K562 (cell line): ENCODE measurements around the gene PIEZO2. TPM values are rescaled to one million over a fixed set of nuclear protein-coding genes. Genes with fewer than 3 reads are reported as not detected.

Experiments used
- ATAC-seq: fragments of 200-7000 bp; cut with Tn5 transposase; 3 replicates; pipeline ENCODE4 v1.9.1; 2020; ENCODE audit warnings: moderate library complexity
- Bru-seq: library from RNA; stranded (reverse); fragments of 400-500 nt; gene quantifications from one replicate; lab custom pipeline; 2021; lab: Mats Ljungman, UMichigan
- BruChase-seq, 2 experiments: library from RNA; stranded (reverse); fragments of 400-500 nt; gene quantifications; one replicate each; lab custom pipeline; 2021; lab: Mats Ljungman, UMichigan
- BruUV-seq: library from RNA; stranded (reverse); fragments of 400-500 nt; replicated peaks from 2 replicates; lab custom pipeline; 2021; lab: Mats Ljungman, UMichigan
- CTCF ChIA-PET: fragments of 300-600 bp; formaldehyde crosslinking; extraction: SDS; loops from one replicate; lab custom pipeline; 2021; ENCODE audit warnings: low intra/inter-chr PET ratio; lab: Yijun Ruan, JAX
- POLR2A ChIA-PET: fragments of 300-600, 350-650 bp; sonication (Branson Sonifier 250); formaldehyde crosslinking; extraction: SDS; loops from one replicate; lab custom pipeline; 2021; ENCODE audit warnings: antibody characterized with exemption, inconsistent platforms; lab: Yijun Ruan, JAX
- DNase-seq, 4 experiments: peaks; one replicate each; pipeline versions ENCODE4 v3.0.0 to v3.0.0-alpha.2; 2011 to 2018; ENCODE audit warnings: low spot score in 3 of 4, mixed read lengths in 3 of 4; ENCODE audit errors: extremely low read depth in 1 of 4
- FAIRE-seq: peaks from 2 replicates; lab custom pipeline; 2011; peaks lifted over from hg19 to GRCh38; lab: Jason Lieb, UNC
- H2AFZ ChIP-seq: 2 replicates; pipeline ENCODE4 v1.6.0; 2011; ENCODE audit warnings: low read depth, low read length, control low read depth, inconsistent platforms
- H3K27ac ChIP-seq: fragments of 200-600 bp; 3 replicates; pipeline ENCODE4 v1.8.0; 2011; ENCODE audit warnings: low read depth, mild to moderate bottlenecking, control low read depth, inconsistent platforms, low read length, moderate library complexity, mixed read lengths; ENCODE audit errors: extremely low read depth
- H3K27me3 ChIP-seq, 2 experiments: fragments of 300-600 bp in 1 of 2; 2 replicates in 1 of 2; 3 replicates in 1 of 2; pipeline versions ENCODE4 v1.6.0 to v1.8.0; 2011; ENCODE audit warnings: inconsistent platforms in 2 of 2, low read length in 2 of 2, mild to moderate bottlenecking in 1 of 2, mixed read lengths in 1 of 2, moderate library complexity in 1 of 2; ENCODE audit not compliant: control insufficient read depth in 2 of 2, insufficient read depth in 2 of 2
- H3K36me3 ChIP-seq: fragments of 300-600 bp; 3 replicates; pipeline ENCODE4 v1.8.0; 2011; ENCODE audit warnings: mild to moderate bottlenecking, low read length, inconsistent platforms; ENCODE audit not compliant: control insufficient read depth, insufficient read depth
- H3K4me1 ChIP-seq, 2 experiments: fragments of 200-600 bp in 1 of 2; replicated peaks in 1 of 2; 2 replicates in 1 of 2; 3 replicates in 1 of 2; pipeline versions ENCODE4 v1.5.1 to v1.8.0; 2011; ENCODE audit warnings: inconsistent platforms in 2 of 2, low read length in 2 of 2, mild to moderate bottlenecking in 1 of 2, mixed read lengths in 1 of 2, moderate library complexity in 1 of 2; ENCODE audit not compliant: control insufficient read depth in 2 of 2, insufficient read depth in 2 of 2
- H3K4me2 ChIP-seq: 2 replicates; pipeline ENCODE4 v1.6.1; 2011; ENCODE audit warnings: low read length, control low read depth, inconsistent platforms, mixed read lengths; ENCODE audit not compliant: insufficient read depth
- H3K4me3 ChIP-seq: fragments of 200-600 bp; sonication (generic), shearing (Covaris generic); 2 replicates; pipeline ENCODE4 v1.5.1; 2016; ENCODE audit warnings: control low read depth, inconsistent platforms
- H3K79me2 ChIP-seq: fragments of 200-600 bp; 3 replicates; pipeline ENCODE4 v1.8.0; 2011; ENCODE audit warnings: low read length, inconsistent platforms; ENCODE audit not compliant: control insufficient read depth, insufficient read depth
- H3K9ac ChIP-seq, 2 experiments: 2 replicates each; pipeline versions ENCODE4 v1.6.0 to v1.6.1; 2011; ENCODE audit warnings: low read depth in 2 of 2, low read length in 2 of 2, control low read depth in 1 of 2, inconsistent platforms in 1 of 2, mild to moderate bottlenecking in 1 of 2, mixed read lengths in 1 of 2; ENCODE audit not compliant: insufficient read depth in 1 of 2
- H3K9me1 ChIP-seq: one replicate; pipeline ENCODE4 v1.6.0; 2011; ENCODE audit warnings: inconsistent platforms, mild to moderate bottlenecking, low read length, moderate library complexity; ENCODE audit not compliant: control insufficient read depth, insufficient read depth
- H3K9me3 ChIP-seq: replicated peaks from 2 replicates; pipeline ENCODE4 v1.5.1; 2011; ENCODE audit warnings: low read depth, low read length, inconsistent platforms; ENCODE audit not compliant: control insufficient read depth, insufficient read depth
- H4K20me1 ChIP-seq: replicated peaks from 2 replicates; pipeline ENCODE4 v1.6.1; 2011; ENCODE audit warnings: low read length, inconsistent platforms, mixed read lengths; ENCODE audit not compliant: control insufficient read depth, insufficient read depth
- NRF1 ChIP-seq, 2 experiments: fragments of 450-650 bp; IDR thresholded peaks in 1 of 2; conservative IDR thresholded peaks in 1 of 2; 2 replicates each; pipeline ENCODE4 v1.6.1; 2014; ENCODE audit warnings: mild to moderate bottlenecking in 2 of 2
- PCBP1 ChIP-seq: fragments of 200-400 bp; formaldehyde crosslinking; IDR thresholded peaks from 2 replicates; pipeline ENCODE4 v1.6.1; 2018; ENCODE audit warnings: mild to moderate bottlenecking, low read depth, low read length; ENCODE audit not compliant: poor library complexity, severe bottlenecking
- SMAD2 ChIP-seq: fragments of 150-350 bp; IDR thresholded peaks from 2 replicates; pipeline ENCODE4 v1.6.1; 2014; ENCODE audit warnings: low read depth, mild to moderate bottlenecking, low read length
- ZC3H11A ChIP-seq: IDR thresholded peaks from 2 replicates; pipeline ENCODE4 v1.6.1; 2012; ENCODE audit warnings: low read depth, low read length, improper control_type of control experiment
- WGBS: fragments of 100-300 bp; shearing (Covaris generic); methylation state at CpG from one replicate; pipeline ENCODE4 v1.1.6; 2016; ENCODE audit warnings: low coverage, mixed read lengths; ENCODE audit not compliant: insufficient coverage; ENCODE audit errors: missing lambda C conversion rate; 5-methylcytosine and 5-hydroxymethylcytosine counted together
- in situ Hi-C: fragments of 300-500 bp; cut with MboI; formaldehyde crosslinking; loops from 4 replicates; pipeline ENCODE4 v1.15.0; 2018; ENCODE audit warnings: inconsistent platforms, mixed read lengths
- intact Hi-C: fragments of 100-400 bp; cut with micrococcal nuclease; formaldehyde crosslinking; loops from 2 replicates; pipeline ENCODE4 v1.14.2; 2022
- long read RNA-seq, 3 experiments: library from polyadenylated mRNA in 2 of 3; library from RNA in 1 of 3; unstranded in 2 of 3; stranded (forward) in 1 of 3; transcript quantifications; one replicate each; pipeline ENCODE4 v2.0.0, GENCODE V29; 2019 to 2022
- polyA minus RNA-seq, 3 experiments: library from RNA; depleted of rRNA, polyadenylated mRNA; stranded (reverse); fragments of >200 nt; gene quantifications; 2 replicates each; pipeline ENCODE4 v1.2.3, GENCODE V29; 2011
- polyA plus RNA-seq, 8 experiments: library from polyadenylated mRNA; depleted of rRNA in 4 of 8; stranded (reverse) in 5 of 8; unstranded in 3 of 8; fragments of >200 nt; fragmentation: Nextera tagmentation in 2 of 8; fragmentation: Illumina TruSeq in 1 of 8; extraction: Ambion mirVana in 2 of 8; extraction: Trizol in 1 of 8; gene quantifications; 2 replicates each; pipeline versions ENCODE4 v1.2.1 to v1.2.3, GENCODE V29; 2011 to 2014; ENCODE audit warnings: inconsistent platforms in 1 of 8, missing spikeins in 1 of 8
- total RNA-seq, 7 experiments: library from RNA; depleted of rRNA in 6 of 7; stranded (reverse); fragments of >200 nt in 6 of 7; fragmentation: Illumina TruSeq in 2 of 7; extraction: Trizol in 2 of 7; gene quantifications; 2 replicates each; pipeline versions ENCODE4 v1.2.1 to v1.2.3, GENCODE V29; 2011 to 2021; ENCODE audit warnings: low replicate concordance in 1 of 7
- TF ChIP-seq, protein P1 (sequence below): fragments of 450-650 bp; IDR thresholded peaks from 2 replicates; pipeline ENCODE4 v1.6.1; 2016

PIEZO2 gene
- total RNA-seq (2011; cell fraction: chromatin; rRNA removed; ENCODE audit: low replicate concordance): 0.32 and 0.42 TPM in 2 replicates
- 0.26 TPM in 1 of 2 replicates, not detected in the other for total RNA-seq (2011; cell fraction: nucleolus; rRNA removed)
- 0.07 TPM in 1 of 2 replicates, not detected in the other for total RNA-seq (2011; cell fraction: nucleoplasm; rRNA removed)
- total RNA-seq (2014; rRNA removed): 0.91 and 1.5 TPM in 2 replicates
- 1.5 and 2.0 TPM in 2 replicates for total RNA-seq (2014; rRNA removed; fragmentation: Illumina TruSeq; extraction: Trizol)
- 3.8 and 4.2 TPM in 2 replicates for total RNA-seq (2015; rRNA removed; fragmentation: Illumina TruSeq; extraction: Trizol)
- 1.4 and 1.6 TPM in 2 replicates for total RNA-seq (2021)
- 0.15 and 0.54 TPM in 2 replicates for polyA plus RNA-seq (2011; rRNA removed)
- polyA plus RNA-seq (2011; cell fraction: cytosol; rRNA removed): 0.06 and 0.07 TPM in 2 replicates
- polyA plus RNA-seq (2011; cell fraction: nucleus; rRNA removed): 0.10 and 0.28 TPM in 2 replicates
- 1.1 and 4.2 TPM in 2 replicates for polyA plus RNA-seq (2012)
- polyA plus RNA-seq (2014; fragmentation: Illumina TruSeq; extraction: Trizol): 1.8 and 2.1 TPM in 2 replicates
- 1 to 10 TPM; 3.3 to 4.1 TPM for polyA plus RNA-seq (2014; fragmentation: Nextera tagmentation; extraction: Ambion mirVana)
- polyA plus RNA-seq (2014; rRNA removed): 1.3 and 1.5 TPM in 2 replicates
- polyA minus RNA-seq (2011; rRNA and poly(A)+ RNA removed): 0.28 TPM in 1 of 2 replicates, not detected in the other
- polyA minus RNA-seq (2011; cell fraction: cytosol; rRNA and poly(A)+ RNA removed): 0.18 TPM in 1 of 2 replicates, not detected in the other
- not detected in 2 replicates for polyA minus RNA-seq (2011; cell fraction: nucleus; rRNA and poly(A)+ RNA removed)
- Bru-seq, nascent RNA: percentile 11 among the genes with signal in this experiment
- percentile 12 among the genes with signal in this experiment for BruChase-seq, experiment 1, labeled RNA remaining after a 2-hour chase
- percentile 11 among the genes with signal in this experiment for BruChase-seq, experiment 2, labeled RNA remaining after a 6-hour chase
- long read RNA-seq, experiment 1, partial matches to known transcripts: 1 of 1 reads
- long read RNA-seq, experiment 1, other reads (novel, unspliced or antisense): 0 of 1 reads
- long read RNA-seq, experiment 2: 0 reads
- long read RNA-seq, experiment 3: 0 reads

DNA sequence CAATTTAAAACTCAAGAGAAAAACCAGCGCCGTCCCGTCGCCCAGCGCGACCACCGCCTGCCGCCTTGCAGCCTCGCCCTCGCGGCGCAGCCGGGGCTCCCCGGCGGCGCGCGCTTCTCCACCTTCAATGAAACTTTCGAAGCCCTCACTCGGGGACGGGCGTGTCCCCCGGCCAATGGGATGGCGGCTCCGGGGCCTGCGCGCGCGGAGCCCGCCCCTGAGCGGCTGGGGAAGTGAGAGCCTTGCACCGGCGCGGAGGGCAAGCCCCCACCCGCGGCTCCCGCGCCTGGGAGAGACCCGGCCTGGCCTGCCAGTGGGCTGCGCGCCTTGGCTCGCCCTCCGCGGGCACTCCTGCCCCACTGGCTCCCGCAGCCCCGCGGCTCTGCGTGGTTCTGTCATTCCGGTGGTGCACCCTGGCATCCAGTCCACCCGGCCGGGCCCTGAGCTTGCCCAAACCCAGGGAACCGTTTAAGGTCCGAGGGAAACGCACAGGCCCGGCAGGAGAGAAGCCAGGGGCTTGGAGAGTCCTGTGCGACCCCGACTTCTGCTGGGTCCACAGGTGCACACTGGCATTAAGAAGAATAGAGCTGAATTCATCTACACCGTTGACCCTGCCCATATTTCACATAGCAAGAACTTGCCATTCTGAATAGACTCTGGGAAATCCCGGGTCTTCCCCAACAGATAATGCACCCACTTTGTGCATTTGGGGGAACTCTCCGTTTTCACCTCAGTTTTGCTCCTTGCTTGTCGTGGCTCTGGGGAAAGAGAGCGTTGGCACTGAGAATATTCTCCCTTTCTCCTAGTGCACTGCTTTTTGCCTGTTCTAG is at the start of gene PIEZO2:
PIEZO2 (minus strand) TSS at position 129 of the 830 bp plus-strand sequence. CDS start 981 bp downstream, outside the sequence.
- peaks cover 0 to 4% of the 10 kb centered on the region in 2 experiments; a peak in 1 of 5 replicates for H3K4me1 ChIP-seq
- H3K9me3 ChIP-seq: no peaks in the 10 kb centered on the region
- TF ChIP-seq PCBP1: peak; percentile 16
- no peak for TF ChIP-seq ZC3H11A
- no peak for TF ChIP-seq SMAD2
- TF ChIP-seq, protein P1, sequence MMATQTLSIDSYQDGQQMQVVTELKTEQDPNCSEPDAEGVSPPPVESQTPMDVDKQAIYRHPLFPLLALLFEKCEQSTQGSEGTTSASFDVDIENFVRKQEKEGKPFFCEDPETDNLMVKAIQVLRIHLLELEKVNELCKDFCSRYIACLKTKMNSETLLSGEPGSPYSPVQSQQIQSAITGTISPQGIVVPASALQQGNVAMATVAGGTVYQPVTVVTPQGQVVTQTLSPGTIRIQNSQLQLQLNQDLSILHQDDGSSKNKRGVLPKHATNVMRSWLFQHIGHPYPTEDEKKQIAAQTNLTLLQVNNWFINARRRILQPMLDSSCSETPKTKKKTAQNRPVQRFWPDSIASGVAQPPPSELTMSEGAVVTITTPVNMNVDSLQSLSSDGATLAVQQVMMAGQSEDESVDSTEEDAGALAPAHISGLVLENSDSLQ: 0 out of 2 replicates have a peak, but pooled peaks have one; percentile 17
- TF ChIP-seq NRF1 (conservative IDR thresholded peaks at IDR 0.05 in 1 of 2, IDR thresholded peaks at IDR 0.05 in 1 of 2): peak in 1 of 2 experiments; percentile 22; a peak in 1 of 4 replicates
- TF ChIP-seq, all 486 proteins: peak for 3
- in situ Hi-C loops: no loop called here
- Histone ChIP-seq H3K9ac (no peak within 1 kb of the TSS), H3K4me3 (no peak within 1 kb of the TSS), H2AFZ (no peak within 1 kb of the TSS), H3K27ac (no peak within 1 kb of the TSS), H3K36me3 (no peaks in the 10 kb centered on the region), H4K20me1 (peaks cover 4% of the 10 kb centered on the region; the same call in 1 of the 2 replicates), H3K4me2 (no peak within 1 kb of the TSS), H3K27me3 (peaks cover 6 to 42% of the 10 kb centered on the region in 2 experiments; a peak in 4 of 5 replicates), H3K79me2 (no peaks in the 10 kb centered on the region), H3K9me1 (no peaks in the 10 kb centered on the region)
- intact Hi-C loops: loop anchor here (5.0 kb wide), 1 partner anchor 362 kb away; no protein-coding TSS in a partner anchor
- ChIA-PET CTCF (no interaction called here), POLR2A (no interaction called here)
- no TSS peak for BruUV-seq
- ATAC-seq (peak; percentile 38; the same call in 1 of the 3 replicates), FAIRE-seq (no peak), DNase-seq (peak; percentile 2 to 36 (median 26))
- 6% methylated on average over 28 of the region's 62 CpGs for WGBS
